Neural crest cell (in vitro differentiated cells): Measurements from ENCODE around the gene CTDSP1. TPM values are rescaled to one million over a fixed set of nuclear protein-coding genes. Genes with fewer than 3 reads are reported as not detected.

Experiments
- DNase-seq: peaks from one replicate; pipeline ENCODE4 v3.0.0; 2021; ENCODE audit warnings: low read depth, mixed read lengths, low spot score
- H3K27ac Mint-ChIP-seq: one replicate; pipeline ENCODE4 v1.8.0; 2021; ENCODE audit warnings: mild to moderate bottlenecking, mixed read lengths; ENCODE audit not compliant: unreplicated experiment
- H3K27me3 Mint-ChIP-seq: 2 replicates; pipeline ENCODE4 v1.8.0; 2021; ENCODE audit warnings: low read depth, mild to moderate bottlenecking, mixed read lengths
- H3K36me3 Mint-ChIP-seq: 2 replicates; pipeline ENCODE4 v1.8.0; 2021; ENCODE audit warnings: low read depth, mild to moderate bottlenecking, mixed read lengths
- H3K4me1 Mint-ChIP-seq: 2 replicates; pipeline ENCODE4 v1.8.0; 2021; ENCODE audit warnings: mixed read lengths
- H3K4me3 Mint-ChIP-seq: one replicate; pipeline ENCODE4 v1.8.0; 2021; ENCODE audit warnings: mild to moderate bottlenecking, mixed read lengths
- H3K9me3 Mint-ChIP-seq: 2 replicates; pipeline ENCODE4 v1.8.0; 2021; ENCODE audit warnings: mixed read lengths
- CTCF ChIP-seq: fragments of 200-600 bp; sonication (generic); conservative IDR thresholded peaks from 2 replicates; pipeline ENCODE4 v1.5.0; 2021; ENCODE audit warnings: antibody characterized with exemption, mild to moderate bottlenecking
- total RNA-seq: library from RNA; stranded (reverse); gene quantifications from 2 replicates; pipeline ENCODE4 v1.2.1, GENCODE V29; 2021

The CTDSP1 gene
- total RNA-seq, 1 donor from 2014 or later, result 46.4 TPM

- Mint-ChIP-seq H3K4me3 (no peak overlapping the region), H3K4me1 (peaks cover 7% of the 10 kb centered on the region), H3K27ac (no peak overlapping the region), H3K36me3 (no peaks in the 10 kb centered on the region), H3K27me3 (no peaks in the 10 kb centered on the region), H3K9me3 (no peaks in the 10 kb centered on the region)
- TF ChIP-seq CTCF, result no peak
- DNase-seq, result no peak
Observed at GRCh38 chr2:218362606-218363005, 37.1 kb upstream of the CTDSP1 start.

DNA sequence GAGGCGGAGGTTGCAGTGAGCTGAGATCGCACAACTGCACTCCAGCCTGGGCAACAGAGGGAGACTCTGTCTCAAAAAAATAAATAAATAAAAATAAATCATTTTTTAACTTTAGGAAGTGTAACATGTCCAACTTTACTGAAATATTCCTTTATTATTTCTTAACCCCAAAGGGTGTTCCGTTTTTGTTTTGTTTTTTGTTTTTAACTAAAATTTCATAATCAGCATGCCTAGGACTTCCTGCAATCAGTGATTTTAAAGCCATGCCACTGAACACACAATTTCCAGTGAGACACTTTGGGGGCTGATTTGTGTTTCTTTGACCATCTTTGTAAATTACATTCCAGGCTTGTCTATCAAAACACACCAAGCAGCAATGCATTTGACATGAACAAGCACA lies 35.9 kb upstream of the CTDSP1 start:
- Mint-ChIP-seq H3K27ac (no peak overlapping the region), H3K36me3 (no peaks in the 10 kb centered on the region), H3K9me3 (no peaks in the 10 kb centered on the region), H3K4me3 (no peak overlapping the region), H3K27me3 (no peaks in the 10 kb centered on the region), H3K4me1 (peaks cover 7% of the 10 kb centered on the region)
- DNase-seq, result no peak
- no peak for TF ChIP-seq CTCF

- H3K27me3 Mint-ChIP-seq, result no peaks in the 10 kb centered on the region
- H3K4me3 Mint-ChIP-seq, result no peak overlapping the region
- H3K36me3 Mint-ChIP-seq, result no peaks in the 10 kb centered on the region
Observed at GRCh38 chr2:218364196-218364595, 35.5 kb upstream of the CTDSP1 start.

DNA sequence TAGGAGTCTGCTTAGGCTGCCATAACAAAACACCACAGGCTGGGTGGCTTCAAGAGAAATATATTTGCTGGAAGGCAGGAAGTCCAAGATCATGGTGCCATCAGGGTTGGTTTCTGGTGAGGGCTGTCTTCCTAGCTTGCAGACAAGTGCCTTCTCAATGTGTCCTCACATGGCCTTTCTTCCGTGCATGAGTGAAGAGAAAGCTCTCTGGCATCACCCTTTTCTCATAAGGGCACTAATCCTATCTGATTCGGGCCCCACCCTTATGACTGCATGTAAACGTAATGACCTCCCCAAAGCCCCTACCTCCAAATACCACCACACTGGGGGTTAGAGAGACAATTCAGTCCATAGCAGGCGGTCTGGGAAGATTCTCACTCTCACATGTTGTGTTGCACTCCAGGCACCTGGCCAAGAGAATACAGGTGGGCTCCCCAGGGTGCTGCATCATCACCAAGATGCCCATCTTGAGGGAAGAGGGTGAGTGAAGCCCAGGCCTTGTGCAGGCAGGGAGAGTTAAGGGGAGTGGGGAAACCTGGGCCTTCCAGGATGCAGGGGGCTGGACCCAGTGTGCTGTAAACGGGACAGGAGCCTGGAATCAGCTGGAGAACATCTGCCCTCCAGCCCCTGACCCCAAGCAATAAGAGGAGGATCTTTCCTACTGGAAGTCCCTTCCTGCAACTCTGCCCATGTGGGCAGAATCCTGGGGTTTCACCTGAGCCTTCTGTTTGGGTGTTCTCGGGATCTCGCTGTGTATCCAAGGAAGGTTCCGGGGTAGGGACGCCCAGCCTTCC lies 32.9 kb upstream of the CTDSP1 start:
- Mint-ChIP-seq H3K36me3 (no peaks in the 10 kb centered on the region), H3K9me3 (no peaks in the 10 kb centered on the region), H3K4me1 (no peaks in the 10 kb centered on the region), H3K4me3 (peak overlapping the region; percentile 70), H3K27ac (peak overlapping the region; percentile 57), H3K27me3 (no peaks in the 10 kb centered on the region)
- no peak for DNase-seq
- no peak for TF ChIP-seq CTCF

More at GRCh38 chr2:218364196-218364595, 35.5 kb upstream of the CTDSP1 start:
- H3K27ac Mint-ChIP-seq, result no peak overlapping the region
- no peak for DNase-seq
- H3K9me3 Mint-ChIP-seq, result no peaks in the 10 kb centered on the region
- no peak for TF ChIP-seq CTCF
- peaks cover 7% of the 10 kb centered on the region for H3K4me1 Mint-ChIP-seq

GRCh38 chr2:218367415-218368149 lies 32.1 kb upstream of the CTDSP1 start:
- DNase-seq, result peak; percentile 58
- no peaks in the 10 kb centered on the region for H3K4me1 Mint-ChIP-seq
- peak overlapping the region; percentile 70 for H3K4me3 Mint-ChIP-seq
- no peaks in the 10 kb centered on the region for H3K9me3 Mint-ChIP-seq
- H3K27me3 Mint-ChIP-seq, result no peaks in the 10 kb centered on the region
- TF ChIP-seq CTCF, result no peak
- H3K27ac Mint-ChIP-seq, result peak overlapping the region; percentile 57
- H3K36me3 Mint-ChIP-seq, result no peaks in the 10 kb centered on the region
